ENCODE measurements around the gene CD81.

The CD81 gene

GRCh38 chr11:2442589-2442988, 65.5 kb downstream of the CD81 start:
- no peak for DNase-seq

GRCh38 chr11:2443406-2443805, 66.3 kb downstream of the CD81 start:
- DNase-seq: no peak

GRCh38 chr11:2443881-2444820, 67.0 kb downstream of the CD81 start, which contains the start of gene TRPM5:
TSS of gene TRPM5 (minus strand) at chr11:2444514. CDS start at chr11:2423036, 21,478 bp downstream.
- DNase-seq: no peak

GRCh38 chr11:2444821-2445745, 68.0 kb downstream of the CD81 start, which contains the start of gene KCNQ1:
TSS of gene KCNQ1 (plus strand) at chr11:2445008. CDS start at chr11:2445099, 91 bp downstream.
- no peak for DNase-seq

GRCh38 chr11:2445746-2446551, 68.8 kb downstream of the CD81 start:
- no peak for DNase-seq

- no peak for DNase-seq
These were observed 69.6 kb downstream of the CD81 start for GRCh38 chr11:2446590-2447252.

Measured in NCI-H2171 treated with DMSO at 0.1 percent for 48 hours (cell line).